BLaER1 treated with 17β-estradiol and CSF1 and Interleukin-3, amounts not matched to agents 10 nM and 100 nM (cell line): ENCODE results near the gene TAS2R14.

Experiments used
- H3K27ac ChIP-seq, 11 experiments: shearing (Covaris generic); formaldehyde crosslinking; 2 replicates each; pipeline ENCODE4 v1.8.1; 2022
- H3K27me3 ChIP-seq, 11 experiments: shearing (Covaris generic); formaldehyde crosslinking; 2 replicates each; pipeline ENCODE4 v1.8.1; 2022
- H3K36me3 ChIP-seq, 11 experiments: shearing (Covaris generic); formaldehyde crosslinking; 2 replicates each; pipeline ENCODE4 v1.8.1; 2022
- H3K4me1 ChIP-seq, 10 experiments: shearing (Covaris generic); formaldehyde crosslinking; 2 replicates each; pipeline ENCODE4 v1.8.1; 2022
- H3K4me2 ChIP-seq, 11 experiments: shearing (Covaris generic); formaldehyde crosslinking; 2 replicates each; pipeline ENCODE4 v1.8.1; 2022
- H3K4me3 ChIP-seq, 10 experiments: shearing (Covaris generic); formaldehyde crosslinking; 2 replicates each; pipeline ENCODE4 v1.8.1; 2022
- H3K9ac ChIP-seq, 11 experiments: shearing (Covaris generic); formaldehyde crosslinking; 2 replicates each; pipeline ENCODE4 v1.8.1; 2022
- H3K9me3 ChIP-seq, 11 experiments: shearing (Covaris generic); formaldehyde crosslinking; replicated peaks in 1 of 11; 2 replicates each; pipeline ENCODE4 v1.8.1; 2022
- H4K20me1 ChIP-seq, 11 experiments: shearing (Covaris generic); formaldehyde crosslinking; 2 replicates each; pipeline ENCODE4 v1.8.1; 2022
- Cebpa-rat ChIP-seq, 11 experiments: shearing (Covaris generic); IDR thresholded peaks; 2 replicates each; pipeline ENCODE4 v1.8.1; 2022

Gene TAS2R14

GRCh38 chr12:10959804-10960203 is 20.7 kb upstream of the TAS2R14 start:
- Histone ChIP-seq H3K9ac (no peak overlapping the region), H3K27ac (no peak overlapping the region), H3K4me2 (no peak overlapping the region), H3K36me3 (peaks cover 0 to 12% (median 0%) of the 10 kb centered on the region in 11 experiments; a peak in 2 of 22 replicates), H3K27me3 (no peaks in the 10 kb centered on the region), H3K4me1 (no peaks in the 10 kb centered on the region), H3K9me3 (peaks cover 6 to 26% (median 18%) of the 10 kb centered on the region in 11 experiments; a peak in 18 of 22 replicates), H3K4me3 (no peak overlapping the region), H4K20me1 (no peaks in the 10 kb centered on the region)
- no peak for TF ChIP-seq Cebpa-rat (IDR thresholded peaks at IDR 0.05)

DNA sequence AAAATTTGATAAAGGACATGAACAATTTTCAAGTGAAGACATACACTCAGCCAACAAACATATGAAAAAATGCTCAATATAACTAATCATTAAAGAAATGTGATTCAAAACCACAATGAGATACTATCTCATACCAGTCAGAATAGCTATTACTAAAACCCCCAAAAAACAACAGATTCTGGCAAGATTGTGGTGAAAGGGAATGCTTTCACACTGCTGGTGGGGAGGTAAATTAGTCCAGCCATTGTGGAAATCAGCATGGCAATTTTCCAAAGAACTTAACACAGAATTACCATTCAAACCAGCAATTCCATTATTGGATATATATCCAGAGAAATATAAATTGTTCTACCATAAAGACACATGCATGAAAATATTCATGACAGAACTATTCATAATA is 18.7 kb upstream of the TAS2R14 start:
- H3K27ac ChIP-seq: no peak overlapping the region
- TF ChIP-seq Cebpa-rat (IDR thresholded peaks at IDR 0.05): no peak
- no peaks in the 10 kb centered on the region for H4K20me1 ChIP-seq
- H3K36me3 ChIP-seq: peaks cover 0 to 13% (median 3%) of the 10 kb centered on the region in 11 experiments; a peak in 3 of 22 replicates
- H3K4me2 ChIP-seq: no peak overlapping the region
- peaks cover 17 to 38% (median 27%) of the 10 kb centered on the region in 11 experiments; a peak in 21 of 22 replicates for H3K9me3 ChIP-seq
- H3K4me1 ChIP-seq: no peaks in the 10 kb centered on the region
- H3K4me3 ChIP-seq: no peak overlapping the region
- no peak overlapping the region for H3K9ac ChIP-seq
- no peaks in the 10 kb centered on the region for H3K27me3 ChIP-seq

DNA sequence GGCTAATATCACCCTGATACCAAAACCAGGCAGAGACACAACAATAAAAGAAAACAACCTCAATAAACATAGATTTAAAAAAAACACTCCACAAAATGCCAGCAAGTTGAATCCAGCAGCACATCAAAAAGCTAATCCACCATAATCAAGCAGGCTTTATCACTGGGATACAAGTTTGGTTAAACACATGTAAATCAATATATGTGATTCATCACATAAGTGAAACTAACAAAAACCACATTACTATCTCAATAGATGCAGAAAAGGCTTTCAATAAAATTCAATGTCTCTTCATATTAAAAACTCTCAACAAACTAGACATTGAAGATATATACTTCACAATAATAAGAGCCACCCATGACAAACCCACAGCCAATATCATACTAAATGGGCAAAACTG is 17.0 kb upstream of the TAS2R14 start:
- H3K4me1 ChIP-seq: no peaks in the 10 kb centered on the region
- no peaks in the 10 kb centered on the region for H4K20me1 ChIP-seq
- no peak for TF ChIP-seq Cebpa-rat (IDR thresholded peaks at IDR 0.05)
- H3K27me3 ChIP-seq: no peaks in the 10 kb centered on the region
- H3K4me3 ChIP-seq: no peak overlapping the region
- no peak overlapping the region for H3K27ac ChIP-seq
- peaks cover 17 to 38% (median 27%) of the 10 kb centered on the region in 11 experiments; a peak in 21 of 22 replicates for H3K9me3 ChIP-seq
- no peak overlapping the region for H3K9ac ChIP-seq
- H3K36me3 ChIP-seq: peaks cover 0 to 16% (median 2%) of the 10 kb centered on the region in 11 experiments; a peak in 3 of 22 replicates
- no peak overlapping the region for H3K4me2 ChIP-seq

- Histone ChIP-seq H3K9ac (no peak overlapping the region), H3K4me1 (no peaks in the 10 kb centered on the region), H3K9me3 (peaks cover 33 to 59% (median 47%) of the 10 kb centered on the region in 11 experiments), H3K27ac (no peak overlapping the region), H3K36me3 (peaks cover 8 to 25% (median 15%) of the 10 kb centered on the region in 11 experiments; a peak in 19 of 22 replicates), H4K20me1 (no peaks in the 10 kb centered on the region), H3K4me3 (no peak overlapping the region), H3K27me3 (no peaks in the 10 kb centered on the region), H3K4me2 (no peak overlapping the region)
- TF ChIP-seq Cebpa-rat (IDR thresholded peaks at IDR 0.05): no peak
These were observed 13.6 kb upstream of the TAS2R14 start for GRCh38 chr12:10952645-10953044.

- H3K9ac ChIP-seq: no peak overlapping the region
- no peaks in the 10 kb centered on the region for H3K4me1 ChIP-seq
- H3K27me3 ChIP-seq: no peaks in the 10 kb centered on the region
- no peak overlapping the region for H3K4me3 ChIP-seq
- no peak overlapping the region for H3K27ac ChIP-seq
- no peaks in the 10 kb centered on the region for H4K20me1 ChIP-seq
- H3K4me2 ChIP-seq: no peak overlapping the region
- H3K9me3 ChIP-seq: peaks cover 18 to 38% (median 32%) of the 10 kb centered on the region in 11 experiments
- peaks cover 0 to 14% (median 8%) of the 10 kb centered on the region in 11 experiments; a peak in 12 of 22 replicates for H3K36me3 ChIP-seq
- TF ChIP-seq Cebpa-rat (IDR thresholded peaks at IDR 0.05): no peak
These were observed 4.1 kb upstream of the TAS2R14 start for GRCh38 chr12:10943167-10943566.

GRCh38 chr12:10941916-10942607 is 3.0 kb upstream of the TAS2R14 start:
- no peak for TF ChIP-seq Cebpa-rat (IDR thresholded peaks at IDR 0.05)
- H3K4me2 ChIP-seq: no peak overlapping the region
- peaks cover 0 to 3% (median 0%) of the 10 kb centered on the region in 11 experiments; a peak in 4 of 22 replicates for H3K36me3 ChIP-seq
- no peaks in the 10 kb centered on the region for H4K20me1 ChIP-seq
- no peak overlapping the region for H3K4me3 ChIP-seq
- no peak overlapping the region for H3K27ac ChIP-seq
- H3K9me3 ChIP-seq: peaks cover 7 to 27% (median 20%) of the 10 kb centered on the region in 11 experiments
- no peak overlapping the region for H3K9ac ChIP-seq
- H3K4me1 ChIP-seq: no peaks in the 10 kb centered on the region
- no peaks in the 10 kb centered on the region for H3K27me3 ChIP-seq

DNA sequence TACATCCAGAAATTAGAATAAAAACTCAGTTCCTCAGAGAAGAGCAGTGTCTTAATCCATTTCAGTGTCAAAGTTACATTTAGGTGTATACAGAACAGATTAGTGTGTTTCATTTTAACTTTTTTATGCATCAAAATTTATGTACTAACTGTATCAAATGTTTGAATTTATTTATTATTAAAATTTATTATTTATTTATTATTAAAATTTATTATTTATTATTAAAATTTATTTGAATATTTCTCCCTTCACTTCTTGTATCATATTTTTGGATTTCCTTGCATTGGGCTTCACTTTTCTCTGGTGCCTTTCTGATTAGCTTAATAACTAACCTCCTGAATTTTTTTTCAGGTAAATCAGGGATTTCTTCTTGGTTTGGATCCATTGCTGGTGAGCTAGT is 2.3 kb upstream of the TAS2R14 start:
- Histone ChIP-seq H3K27me3 (no peaks in the 10 kb centered on the region), H3K9ac (no peak overlapping the region), H3K4me3 (no peak overlapping the region), H4K20me1 (no peaks in the 10 kb centered on the region), H3K4me1 (no peaks in the 10 kb centered on the region), H3K9me3 (peaks cover 4 to 20% (median 14%) of the 10 kb centered on the region in 11 experiments), H3K4me2 (no peak overlapping the region), H3K27ac (no peak overlapping the region), H3K36me3 (peaks cover 0 to 3% (median 0%) of the 10 kb centered on the region in 11 experiments; a peak in 3 of 22 replicates)
- TF ChIP-seq Cebpa-rat (IDR thresholded peaks at IDR 0.05): no peak

GRCh38 chr12:10940389-10940788 is 1.3 kb upstream of the TAS2R14 start:
- no peak overlapping the region for H3K4me2 ChIP-seq
- no peaks in the 10 kb centered on the region for H3K27me3 ChIP-seq

DNA sequence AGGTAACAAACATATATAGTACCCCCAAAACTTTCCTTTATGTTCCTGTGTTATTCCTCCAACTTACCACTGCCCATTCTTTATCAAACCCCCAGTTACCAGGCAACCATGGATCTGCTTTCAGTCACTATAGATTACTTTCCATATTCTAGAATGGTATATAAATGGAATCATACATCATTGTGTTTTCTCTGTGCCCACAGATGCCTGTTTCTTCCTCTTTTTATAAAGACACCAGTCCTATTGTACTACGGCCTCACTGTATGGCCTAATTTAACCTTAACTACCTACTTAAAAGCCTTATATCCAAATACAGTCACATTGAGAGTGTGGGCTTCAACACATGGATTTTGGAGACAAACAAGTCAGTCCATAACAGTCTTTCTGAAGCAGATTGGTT is 2.6 kb downstream of the TAS2R14 start:
- Histone ChIP-seq H3K9me3 (no peaks in the 10 kb centered on the region), H3K4me1 (no peaks in the 10 kb centered on the region), H3K9ac (no peak overlapping the region), H3K27me3 (no peaks in the 10 kb centered on the region), H4K20me1 (no peaks in the 10 kb centered on the region), H3K36me3 (no peaks in the 10 kb centered on the region), H3K4me2 (no peak overlapping the region), H3K4me3 (no peak overlapping the region), H3K27ac (no peak overlapping the region)
- no peak for TF ChIP-seq Cebpa-rat (IDR thresholded peaks at IDR 0.05)

More at GRCh38 chr12:10940389-10940788, 1.3 kb upstream of the TAS2R14 start:
- no peaks in the 10 kb centered on the region; a peak in 1 of 22 replicates for H3K36me3 ChIP-seq
- H4K20me1 ChIP-seq: no peaks in the 10 kb centered on the region
- TF ChIP-seq Cebpa-rat (IDR thresholded peaks at IDR 0.05): no peak
- H3K9me3 ChIP-seq: peaks cover 0 to 12% (median 6%) of the 10 kb centered on the region in 11 experiments; a peak in 15 of 22 replicates
- no peak overlapping the region for H3K4me3 ChIP-seq
- no peak overlapping the region for H3K9ac ChIP-seq
- H3K4me1 ChIP-seq: no peaks in the 10 kb centered on the region
- no peak overlapping the region for H3K27ac ChIP-seq
